Kidney tubule cell (primary cell): Measurements from ENCODE around the gene NGFR.
A peak's percentile ranks its signal among the peaks of the same experiment; 100 is the strongest.
"Not testable (repeated sequence)": the region's sequence is repeated elsewhere in the genome, so short reads cannot be mapped to it uniquely, and the experiment has no call there.

ENCODE experiments used
- DNase-seq: peaks from one replicate; pipeline ENCODE4 v3.0.0-alpha.2; 2018; ENCODE audit warnings: low spot score

NGFR gene

DNA sequence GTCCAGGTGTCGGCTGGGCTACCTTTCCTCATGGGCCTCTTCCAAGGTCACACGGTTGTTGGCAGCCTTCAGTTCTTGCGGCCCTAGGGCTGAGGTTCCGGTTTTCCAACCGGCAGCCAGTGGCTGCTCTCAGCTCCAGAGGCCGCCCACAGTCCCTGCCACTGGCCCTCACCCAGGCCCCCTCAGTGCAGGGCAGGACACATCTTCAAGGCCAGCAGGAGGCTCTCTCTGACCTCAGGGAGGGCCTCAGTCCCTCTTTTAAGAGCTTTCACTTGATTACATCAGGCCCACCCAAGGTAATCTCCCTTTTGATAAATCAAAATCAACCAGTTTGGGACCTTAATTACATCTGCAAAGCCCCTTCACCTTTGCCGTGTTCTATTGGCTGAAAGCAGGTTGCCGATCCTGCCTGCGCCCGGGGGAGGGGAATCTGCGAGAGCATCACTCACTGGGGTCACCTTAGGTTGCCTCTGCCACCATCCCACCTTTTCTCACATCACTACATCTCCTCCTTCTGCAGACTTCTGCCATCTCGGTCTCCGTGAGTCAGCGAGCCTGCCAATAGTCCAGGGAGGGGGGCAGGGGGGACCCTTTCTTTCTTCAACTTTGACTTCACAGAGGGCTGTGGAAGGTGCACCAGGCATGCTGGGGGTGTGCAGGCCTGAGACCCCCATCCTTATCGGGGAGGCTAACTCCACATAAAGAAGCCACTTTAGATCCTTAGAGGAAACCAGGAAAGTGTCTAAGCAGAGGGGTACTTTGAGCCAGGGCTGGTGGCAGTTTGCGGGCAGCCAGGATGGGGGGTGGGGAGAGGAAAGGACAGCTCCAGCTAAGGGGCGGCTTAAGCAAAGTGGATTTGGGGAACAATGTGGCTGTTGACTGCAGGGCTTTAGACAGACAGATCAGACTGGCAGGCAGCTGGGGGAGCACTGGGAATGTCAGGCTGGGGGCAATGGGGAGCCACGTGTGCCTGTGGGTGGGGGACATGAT, 51.7 kb downstream of the NGFR start:
- DNase-seq, result no peak

DNA sequence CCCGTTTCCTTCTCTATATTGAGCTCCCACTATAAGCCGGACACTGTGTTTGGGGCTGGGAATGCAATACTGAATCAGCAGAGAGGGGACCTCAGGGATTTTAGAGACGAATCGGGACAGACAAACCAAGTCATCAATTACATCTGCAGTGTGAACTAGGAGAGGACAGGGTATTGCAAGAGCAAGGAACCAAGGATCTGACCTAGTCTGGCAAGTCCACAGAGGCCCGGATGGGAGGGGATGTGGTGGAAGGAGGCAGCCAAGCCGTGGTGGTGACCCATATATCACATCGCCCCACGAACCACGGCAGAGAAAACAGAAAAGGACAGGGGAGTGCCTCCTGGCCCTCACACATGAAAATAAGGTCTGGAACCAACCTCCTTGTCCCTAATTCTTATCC, 52.5 kb downstream of the NGFR start:
- DNase-seq, result no peak

DNA sequence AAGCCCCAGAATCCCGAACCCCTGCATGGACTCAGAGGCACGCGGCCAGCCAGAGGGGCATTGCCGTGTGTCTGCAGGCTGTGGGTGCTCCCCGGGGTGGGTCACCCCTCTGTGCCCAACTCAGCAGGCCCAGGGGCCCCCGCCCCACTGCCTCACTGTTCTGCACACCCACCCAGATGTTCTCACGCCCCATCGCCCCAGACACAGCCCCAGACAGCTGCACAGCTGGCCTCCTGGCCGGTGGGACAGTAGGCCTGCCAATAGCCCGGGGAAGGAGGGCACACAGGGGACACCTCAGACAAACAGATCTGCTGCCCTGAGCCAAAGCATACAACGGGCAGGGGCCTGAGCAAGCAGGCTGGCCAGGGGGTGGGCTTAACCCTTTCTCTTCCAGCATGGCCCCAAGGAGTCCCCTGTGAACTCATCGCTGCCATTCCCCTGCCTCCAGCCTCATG, 53.0 kb downstream of the NGFR start:
- DNase-seq, result no peak

DNA sequence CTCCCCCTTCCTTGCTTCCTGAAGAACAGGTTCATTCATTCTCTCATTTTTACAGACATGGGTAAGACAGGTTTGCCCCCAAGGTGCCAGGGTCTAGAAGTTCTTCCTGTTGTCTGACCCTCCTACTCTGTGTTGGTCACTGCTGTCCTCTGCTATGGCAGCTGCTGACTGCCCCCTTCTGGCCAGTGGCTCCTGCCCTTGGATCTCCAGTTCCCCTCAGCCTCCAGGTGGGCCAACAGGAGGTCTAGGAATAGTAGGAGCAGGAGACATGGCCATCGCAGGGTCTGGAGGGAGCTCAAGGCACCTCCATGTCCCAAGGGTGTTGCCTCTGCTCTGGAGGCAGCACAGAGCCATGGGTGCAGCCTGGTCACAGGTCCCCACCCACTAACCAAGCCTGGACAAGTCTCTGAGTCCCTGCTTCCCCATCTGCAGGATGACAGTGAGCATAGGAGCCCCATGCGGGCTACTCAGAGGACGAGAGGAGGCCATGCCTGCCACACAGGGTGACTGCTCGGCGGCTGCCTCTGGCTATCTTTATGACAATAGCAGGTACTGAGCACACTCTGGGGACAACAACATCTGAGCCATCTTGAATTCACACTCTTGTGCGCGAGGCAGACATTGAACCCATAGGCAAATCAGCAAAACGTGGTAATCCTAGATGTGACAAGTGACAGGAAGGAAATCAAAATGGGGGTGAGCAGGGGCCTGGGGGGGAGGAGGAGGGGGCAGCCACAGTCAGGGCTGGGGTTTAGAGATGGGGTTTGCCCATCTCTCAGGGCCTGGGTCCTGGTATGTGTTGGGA, 53.6 kb downstream of the NGFR start:
- peak; percentile 57 for DNase-seq

DNA sequence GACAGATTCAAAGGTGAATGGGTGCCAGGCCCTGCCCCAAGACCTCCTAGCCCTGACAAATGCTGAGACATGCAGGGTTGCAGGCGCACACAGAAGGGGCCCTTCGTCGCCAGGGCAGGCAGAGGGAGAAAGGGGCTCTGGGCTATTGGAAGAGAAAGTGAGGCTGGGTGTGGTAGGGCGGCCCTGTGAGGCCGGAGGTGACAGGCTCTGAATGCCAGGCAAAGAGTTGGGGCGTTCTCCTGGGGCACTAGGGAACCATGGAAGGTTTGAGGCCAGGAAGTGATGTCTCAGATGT, 54.2 kb downstream of the NGFR start:
- no peak for DNase-seq

DNA sequence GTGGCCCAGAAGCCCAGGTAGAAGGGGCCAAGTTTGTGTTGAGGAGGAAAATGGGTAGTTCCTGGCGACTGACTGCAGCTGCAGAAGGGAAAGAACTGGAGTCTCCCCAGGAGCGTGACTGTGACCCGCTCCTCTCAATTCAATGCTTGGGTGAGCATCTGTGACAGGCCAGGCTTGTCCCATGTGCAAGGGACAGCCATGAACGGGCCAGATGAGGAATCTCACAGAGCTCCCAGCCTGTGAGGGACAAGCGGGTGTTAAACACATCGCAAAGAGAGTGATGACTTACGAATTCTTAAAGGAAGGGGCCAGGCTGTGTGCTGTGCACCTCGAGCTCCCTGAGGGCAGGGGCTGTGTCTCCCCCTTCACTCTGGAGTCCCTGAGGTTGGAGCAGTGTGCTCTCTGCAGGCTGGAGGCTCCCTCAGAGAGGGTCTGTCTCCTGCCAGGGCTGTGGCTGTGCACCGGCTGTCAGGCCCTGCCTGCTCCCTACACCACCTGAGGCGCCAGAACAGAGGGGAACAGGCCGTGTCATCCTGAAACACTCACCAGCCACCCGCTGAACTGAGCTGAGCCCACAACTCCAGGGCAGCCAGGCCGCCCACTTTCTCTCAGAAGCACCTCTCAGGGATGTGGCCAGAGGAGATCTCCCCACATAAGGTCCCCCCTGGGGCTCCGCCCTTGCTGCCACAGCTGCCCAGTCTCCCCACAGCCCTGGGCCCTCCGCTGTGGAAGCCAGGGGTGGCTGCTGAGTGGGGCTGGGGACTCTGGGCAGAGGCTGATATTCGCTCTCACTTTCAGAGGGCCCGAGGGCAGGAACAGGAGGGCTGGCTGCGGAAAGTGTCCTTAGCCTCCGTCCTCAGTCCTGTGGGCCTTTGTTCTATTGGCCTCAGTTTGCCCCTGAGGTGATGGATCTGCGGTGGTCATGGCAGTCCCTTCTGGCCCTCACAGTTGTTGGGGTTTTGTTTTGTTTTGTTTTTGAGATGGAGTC, 54.9 kb downstream of the NGFR start:
- no peak for DNase-seq

DNA sequence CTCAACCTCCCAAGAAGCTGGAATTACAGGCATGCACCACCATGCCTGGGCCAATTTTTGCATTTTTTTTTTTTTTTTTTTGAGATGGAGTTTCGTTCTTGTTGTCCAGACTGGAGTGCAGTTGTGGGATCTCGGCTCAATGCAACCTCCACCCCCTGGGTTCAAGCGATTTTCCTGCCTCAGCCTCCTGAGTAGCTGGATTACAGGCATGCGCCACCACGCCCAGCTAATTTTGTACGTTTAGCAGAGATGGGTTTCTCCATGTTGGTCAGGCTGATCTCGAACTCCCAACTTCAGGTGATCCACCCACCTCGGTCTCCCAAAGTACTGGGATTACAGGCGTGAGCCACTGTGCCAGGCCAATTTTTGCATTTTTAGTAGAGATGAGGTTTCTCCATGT, 55.7 kb downstream of the NGFR start:
- not testable (repeated sequence) for DNase-seq

DNA sequence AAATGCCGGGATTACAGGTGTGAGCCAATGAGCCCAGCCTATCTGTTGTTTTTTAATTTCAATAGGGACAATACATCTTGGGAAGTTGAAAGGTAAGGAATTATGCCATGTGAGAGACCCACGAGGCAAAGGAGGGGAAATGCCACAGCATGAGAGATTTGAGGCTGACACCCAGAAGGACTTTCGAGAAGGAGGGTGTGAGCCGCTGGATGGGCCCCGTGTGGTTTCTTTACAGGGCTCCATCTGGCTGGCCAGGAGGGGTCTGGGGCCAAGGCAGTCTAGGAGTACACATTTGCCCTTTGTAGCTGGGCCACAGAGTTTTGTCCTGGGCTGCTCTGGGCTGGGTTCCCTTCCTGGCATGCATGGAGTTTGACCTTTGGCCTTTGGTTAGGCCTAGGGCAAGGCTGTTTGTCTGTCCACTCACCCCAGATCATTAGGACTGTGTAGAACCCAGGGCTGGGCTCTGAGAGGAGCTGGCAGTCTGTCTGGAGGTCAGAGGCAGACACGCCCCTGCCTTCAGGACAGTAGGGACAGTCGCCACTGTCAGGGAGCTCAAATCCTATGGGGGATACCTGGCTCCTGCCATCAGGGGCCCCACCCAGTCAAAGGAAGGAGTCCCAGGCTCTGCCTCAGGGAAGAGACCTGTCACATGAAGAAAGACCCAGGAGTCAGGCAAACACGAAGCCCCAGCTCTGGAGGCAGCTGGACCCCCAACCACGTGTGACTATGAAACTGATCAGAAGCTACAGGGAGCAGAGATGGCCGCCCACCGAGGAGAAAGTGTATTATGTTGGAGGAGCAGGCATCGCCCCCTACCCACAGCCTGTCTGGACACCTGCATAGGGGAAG, 56.4 kb downstream of the NGFR start:
- no peak for DNase-seq

DNA sequence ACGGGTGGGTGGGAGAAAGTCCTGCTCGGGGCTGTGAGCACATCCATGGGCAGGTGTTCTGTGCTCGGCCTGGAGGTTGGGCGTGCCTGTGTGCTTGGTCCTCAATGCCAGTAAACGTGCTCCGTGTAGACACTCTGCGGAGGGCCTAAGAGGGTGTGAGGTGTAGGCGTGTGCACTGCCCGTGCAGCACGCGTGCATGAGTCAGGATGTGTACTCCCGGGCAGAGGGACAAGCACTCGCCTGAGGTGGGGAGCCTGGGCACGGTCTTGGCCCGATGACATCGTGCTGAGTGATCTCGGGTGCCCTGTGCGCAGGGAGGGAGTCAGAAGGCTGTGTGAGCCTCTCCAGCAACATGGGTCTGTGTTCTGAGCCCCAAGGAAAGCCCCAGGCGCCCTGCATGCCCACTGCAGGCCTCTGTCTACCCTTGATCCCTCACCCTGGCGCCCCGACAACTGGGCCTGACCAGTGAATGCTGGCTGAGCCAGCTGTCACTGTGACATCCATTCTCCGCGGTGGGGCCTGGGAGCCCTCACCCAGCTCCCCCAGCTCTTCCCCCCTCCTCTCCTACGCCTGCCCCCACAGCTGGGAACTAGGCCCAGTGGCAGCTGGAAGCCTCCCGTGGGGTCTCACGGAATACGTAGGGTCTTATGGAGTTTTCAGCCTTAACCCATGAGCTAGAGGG, 57.1 kb downstream of the NGFR start:
- no peak for DNase-seq

DNA sequence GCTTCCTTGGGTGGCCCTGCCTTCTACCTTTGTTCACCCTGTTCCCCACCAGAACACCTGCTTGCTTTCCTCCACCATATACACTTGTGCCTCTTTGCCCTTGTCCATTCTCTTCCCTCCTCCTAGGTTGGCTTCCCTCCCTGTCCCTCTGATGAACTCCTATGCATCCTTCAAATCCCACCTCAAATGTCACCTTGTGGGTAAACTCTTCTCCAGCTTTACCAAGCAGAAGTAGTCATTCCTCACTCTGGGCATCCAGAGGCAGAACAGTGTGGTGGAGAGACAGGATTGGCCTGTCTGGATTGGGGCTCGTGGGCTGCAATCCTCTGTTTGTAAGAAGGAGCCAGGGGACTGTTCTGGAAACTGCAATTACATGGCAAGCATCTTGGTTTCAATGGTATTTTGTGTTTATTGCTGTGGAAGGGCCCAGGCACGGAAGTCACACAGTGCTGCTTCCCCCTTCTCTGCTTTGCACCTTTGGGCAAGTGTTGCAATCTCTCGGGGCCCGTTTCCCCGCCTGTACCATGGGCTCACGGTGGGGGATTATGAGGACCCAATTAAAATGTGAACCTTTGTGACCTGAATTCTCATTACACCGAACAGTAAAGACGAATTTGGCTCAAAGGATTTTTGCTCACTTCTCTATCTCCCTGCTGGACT, 58.7 kb downstream of the NGFR start:
- no peak for DNase-seq

DNA sequence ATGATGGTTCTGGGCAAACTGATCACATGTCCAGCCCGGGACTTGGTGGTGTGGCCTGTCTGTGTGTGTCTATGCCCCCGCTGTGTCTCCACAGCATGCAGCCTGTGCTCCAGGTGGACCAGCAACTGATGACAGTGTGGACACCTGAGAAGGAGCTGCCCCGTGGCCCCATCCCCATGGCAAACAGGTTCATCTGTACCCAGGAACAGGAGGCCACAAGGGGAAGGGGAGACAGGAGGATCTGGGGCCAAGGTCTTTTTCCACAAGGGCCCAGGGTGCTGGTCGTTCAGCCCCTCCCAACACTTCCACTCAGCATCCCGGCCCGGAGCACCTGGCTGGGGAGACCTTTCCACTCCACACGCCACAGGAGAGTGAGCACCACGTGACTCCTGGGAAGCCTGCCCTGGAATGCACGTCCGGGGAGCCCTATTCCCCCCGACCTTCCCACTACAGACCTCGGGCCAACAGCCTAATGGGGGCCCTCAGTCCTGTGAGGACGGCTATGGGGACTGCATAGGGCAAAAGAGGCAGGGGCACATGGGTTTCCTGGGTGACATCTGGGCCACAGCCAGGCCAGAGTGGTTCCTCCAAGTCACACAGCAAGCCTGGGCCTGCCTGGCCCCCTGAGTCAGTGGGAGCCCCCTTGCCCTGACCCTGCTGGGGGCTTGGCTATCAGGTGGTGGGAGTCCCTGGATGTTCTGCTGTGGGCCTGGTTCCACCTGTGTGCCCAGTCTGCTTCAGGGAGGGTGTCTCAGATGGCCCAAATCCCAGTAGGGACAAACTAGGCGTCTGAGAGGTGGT, 59.8 kb downstream of the NGFR start:
- DNase-seq, result no peak

DNA sequence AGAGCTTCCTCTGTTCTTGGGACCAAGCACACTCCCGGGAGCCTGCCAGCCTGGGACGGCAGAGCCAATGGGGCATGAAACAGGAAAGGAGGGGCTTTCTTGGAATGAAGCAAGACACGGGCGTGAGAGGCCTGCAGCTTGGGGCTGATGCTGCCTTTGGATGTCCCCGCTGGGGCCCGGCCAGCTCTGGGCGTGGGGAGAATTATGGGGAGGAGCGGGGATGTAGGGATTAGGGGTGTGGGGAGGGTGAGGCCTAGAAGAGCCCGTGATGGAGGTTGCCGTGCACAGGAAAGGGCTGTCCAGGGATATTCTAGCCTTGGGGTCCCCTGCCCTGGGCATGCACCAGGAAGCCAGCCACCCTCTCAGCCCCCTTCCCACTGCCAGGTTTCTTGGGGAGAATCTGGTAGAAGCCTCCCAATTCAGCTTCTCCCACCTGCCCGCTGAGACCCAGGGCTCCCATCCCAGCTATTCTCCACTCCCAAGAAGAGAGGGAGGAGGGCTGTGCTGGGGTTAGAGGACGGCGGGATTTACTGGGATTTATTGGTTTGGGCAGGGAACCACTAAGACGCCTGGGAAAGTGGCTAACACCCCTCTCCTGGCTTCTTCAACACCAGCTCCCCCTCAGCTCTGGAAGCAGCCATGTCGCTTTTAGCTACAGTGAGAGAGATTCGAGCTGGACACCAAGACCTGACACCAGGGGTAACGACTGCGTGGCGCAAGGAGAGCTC, 60.6 kb downstream of the NGFR start:
- DNase-seq, result peak; percentile 29

DNA sequence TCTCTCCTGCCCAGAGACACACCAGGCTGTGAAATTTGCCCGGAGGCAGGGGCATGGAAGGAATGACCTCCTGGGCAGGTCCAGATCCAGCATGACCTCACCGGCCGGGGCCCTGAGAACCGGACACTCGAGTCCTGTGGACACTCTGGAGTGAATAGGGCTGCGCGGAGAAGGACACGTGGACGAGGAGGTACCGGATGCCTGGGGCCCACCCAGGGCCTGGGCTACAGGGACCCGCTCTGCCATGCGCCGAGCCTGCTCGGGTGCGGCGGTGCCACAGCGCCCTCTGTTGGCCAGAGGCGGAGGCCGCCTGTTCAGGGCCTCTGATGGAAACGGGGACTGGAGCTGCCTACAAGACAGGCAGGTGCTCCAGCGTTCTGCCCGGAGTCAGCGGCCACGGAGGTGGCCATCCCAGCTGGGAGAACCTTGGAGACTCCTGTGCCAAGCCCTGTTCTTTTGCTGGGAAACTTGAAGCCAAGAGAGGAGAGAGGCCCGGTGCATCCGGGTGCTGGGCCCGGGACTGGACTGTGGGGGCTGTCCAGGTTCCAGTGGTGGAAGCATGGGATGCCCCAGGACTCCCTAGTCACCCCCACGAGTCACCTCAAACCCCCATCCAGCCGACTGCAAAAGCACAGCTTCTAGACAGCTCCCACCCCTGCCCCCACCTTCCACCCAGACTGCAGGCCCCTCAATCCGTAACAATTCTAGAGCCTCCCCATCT, 61.3 kb downstream of the NGFR start:
- DNase-seq, result peak; percentile 74

DNA sequence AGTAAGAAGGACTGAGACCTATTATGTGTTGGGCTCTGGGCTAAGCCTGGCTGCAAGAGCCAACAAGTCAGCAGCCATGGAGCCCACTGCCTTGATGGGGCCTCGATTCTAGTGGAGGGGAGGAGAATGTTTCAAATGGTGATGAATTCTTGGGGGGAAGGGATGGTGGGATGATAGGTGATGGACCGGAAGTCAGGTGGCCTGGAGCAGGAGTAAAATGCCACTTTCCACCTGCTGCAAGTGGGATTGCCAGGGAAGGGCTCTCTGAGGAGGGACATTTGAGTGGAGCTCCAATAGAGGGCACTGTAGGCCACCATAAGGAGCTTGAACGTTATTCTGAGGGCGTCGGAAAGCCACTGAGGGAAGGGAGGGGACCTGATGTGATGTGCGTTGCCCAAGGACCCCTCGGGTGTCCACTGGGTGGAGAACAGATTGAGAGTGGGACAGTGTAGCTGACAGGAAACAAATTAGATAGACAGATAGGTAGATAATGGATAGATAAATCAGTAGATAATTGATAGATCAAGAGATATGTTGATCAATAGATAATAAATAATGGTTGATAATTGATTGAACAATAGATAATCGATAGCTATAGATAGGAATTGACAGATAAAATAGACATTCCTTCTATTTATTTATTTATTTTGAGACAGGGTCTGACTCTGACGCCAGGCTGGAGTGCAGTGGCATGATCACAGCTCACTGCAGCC, 62.4 kb downstream of the NGFR start:
- peak; percentile 60 for DNase-seq
